ENCODE measurements around the gene UTP25.

The UTP25 gene, protein sequence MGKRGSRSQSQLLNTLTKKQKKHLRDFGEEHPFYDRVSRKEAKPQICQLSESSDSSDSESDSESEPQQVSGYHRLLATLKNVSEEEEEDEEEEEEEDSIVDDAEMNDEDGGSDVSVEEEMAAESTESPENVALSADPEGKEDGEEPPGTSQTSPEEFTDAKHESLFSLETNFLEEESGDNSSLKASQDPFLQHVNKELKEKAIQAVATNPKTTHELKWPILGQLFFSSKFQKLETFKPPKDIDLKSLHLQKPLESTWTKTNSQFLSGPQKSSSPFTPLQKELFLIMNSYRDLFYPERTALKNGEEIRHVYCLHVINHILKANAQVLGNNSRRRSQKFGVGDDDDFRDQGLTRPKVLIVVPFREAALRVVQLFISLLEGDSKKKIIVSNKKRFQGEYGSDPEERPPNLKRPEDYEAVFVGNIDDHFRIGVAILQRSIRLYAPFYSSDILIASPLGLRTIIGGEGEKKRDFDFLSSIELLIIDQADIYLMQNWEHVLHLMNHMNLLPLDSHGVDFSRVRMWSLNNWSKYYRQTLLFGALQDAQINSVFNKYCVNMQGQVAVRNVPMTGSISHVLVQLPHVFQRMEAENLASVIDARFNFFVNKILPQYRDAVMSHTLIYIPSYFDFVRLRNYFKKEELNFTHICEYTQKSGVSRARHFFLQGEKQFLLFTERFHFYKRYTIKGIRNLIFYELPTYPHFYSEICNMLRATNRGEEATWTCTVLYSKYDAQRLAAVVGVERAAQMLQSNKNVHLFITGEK

GRCh38 chr1:209827384-209828262, at the start of gene UTP25:
Gene UTP25, plus strand, starts transcription at chr1:209827972. Its CDS starts 92 bp downstream, at chr1:209828064.
- H3K27ac ChIP-seq (ENCODE audit: low read depth, low read length): peak within 1 kb of the TSS; percentile 71
- TF ChIP-seq CTCF (IDR thresholded peaks at IDR 0.05; ENCODE audit: low read depth, low read length, poor library complexity, severe bottlenecking) (peak; percentile 63), EZH2phosphoT487 (IDR thresholded peaks at IDR 0.05; ENCODE audit: borderline replicate concordance, low read length) (no peak)

DNA sequence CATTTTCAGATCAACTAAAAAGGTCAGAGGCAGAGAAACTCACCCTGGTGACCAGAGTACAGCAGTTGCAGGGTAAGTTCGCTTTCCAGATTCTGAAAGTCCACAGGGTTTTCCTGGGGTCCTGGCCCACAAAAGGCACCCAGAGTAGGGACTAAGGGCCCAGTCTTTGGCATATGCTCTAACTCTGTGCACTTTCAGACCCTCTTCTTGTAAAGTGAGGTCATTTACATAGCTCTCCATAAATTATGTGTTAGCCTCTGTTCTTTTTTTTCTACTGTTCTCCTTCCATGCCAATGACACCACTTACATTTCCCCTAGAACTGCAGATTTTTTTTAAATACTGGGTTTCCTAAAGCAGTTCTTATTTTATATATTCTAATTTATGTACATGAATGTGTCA, 49.7 kb upstream of the UTP25 start:
- no peak overlapping the region for H3K4me2 ChIP-seq (ENCODE audit: low read length)
- H4K20me1 ChIP-seq (ENCODE audit: control insufficient read depth, insufficient read depth, low read depth, low read length): no peaks in the 10 kb centered on the region

More at GRCh38 chr1:209827384-209828262, at the start of gene UTP25:
- peaks cover 22% of the 10 kb centered on the region for H3K4me1 ChIP-seq (ENCODE audit: control insufficient read depth, low read length)
- peaks cover 36% of the 10 kb centered on the region for H3K79me2 ChIP-seq (ENCODE audit: control insufficient read depth, low read length)
- H3K4me2 ChIP-seq (ENCODE audit: low read length): peak within 1 kb of the TSS; percentile 74
- no peaks in the 10 kb centered on the region for H4K20me1 ChIP-seq (ENCODE audit: control insufficient read depth, insufficient read depth, low read depth, low read length)
- H3K9me2 ChIP-seq (replicated peaks; ENCODE audit: control insufficient read depth, low read length): no peaks in the 10 kb centered on the region
- H3K27me3 ChIP-seq (ENCODE audit: control insufficient read depth, low read length): no peaks in the 10 kb centered on the region; the same call in 1 of the 2 replicates
- peaks cover 5% of the 10 kb centered on the region for H3F3A ChIP-seq (ENCODE audit: control insufficient read depth, insufficient read depth)
- H3K9me3 ChIP-seq (ENCODE audit: control insufficient read depth, insufficient read depth, low read length): no peaks in the 10 kb centered on the region
- peak within 1 kb of the TSS; percentile 100 for H3K4me3 ChIP-seq (ENCODE audit: low read length)
- H3K36me3 ChIP-seq (ENCODE audit: control insufficient read depth, low read length): peaks cover 32% of the 10 kb centered on the region

More for the DNA sequence above, 49.7 kb upstream of the UTP25 start:
- Histone ChIP-seq H3K27ac (ENCODE audit: low read depth, low read length) (no peak overlapping the region), H3K79me2 (ENCODE audit: control insufficient read depth, low read length) (peaks cover 13% of the 10 kb centered on the region), H3F3A (ENCODE audit: control insufficient read depth, insufficient read depth) (0 out of 2 replicates have a peak, but pooled peaks cover 2% of the 10 kb centered on the region), H3K36me3 (ENCODE audit: control insufficient read depth, low read length) (peaks cover 33% of the 10 kb centered on the region), H3K9me2 (replicated peaks; ENCODE audit: control insufficient read depth, low read length) (no peaks in the 10 kb centered on the region), H3K4me1 (ENCODE audit: control insufficient read depth, low read length) (peaks cover 26% of the 10 kb centered on the region), H3K27me3 (ENCODE audit: control insufficient read depth, low read length) (no peaks in the 10 kb centered on the region), H3K9me3 (ENCODE audit: control insufficient read depth, insufficient read depth, low read length) (no peaks in the 10 kb centered on the region), H3K4me3 (ENCODE audit: low read length) (no peak overlapping the region)
- no peak for TF ChIP-seq EZH2phosphoT487 (IDR thresholded peaks at IDR 0.05; ENCODE audit: borderline replicate concordance, low read length)
- no peak for TF ChIP-seq CTCF (IDR thresholded peaks at IDR 0.05; ENCODE audit: low read depth, low read length, poor library complexity, severe bottlenecking)
